Non-pigmented ciliary epithelial cell (primary cell): ENCODE data around the gene SSTR3.

ENCODE experiments used
- DNase-seq: peaks from one replicate; pipeline ENCODE4 v3.0.0-alpha.2; 2010; ENCODE audit warnings: low read depth

Gene SSTR3

DNA sequence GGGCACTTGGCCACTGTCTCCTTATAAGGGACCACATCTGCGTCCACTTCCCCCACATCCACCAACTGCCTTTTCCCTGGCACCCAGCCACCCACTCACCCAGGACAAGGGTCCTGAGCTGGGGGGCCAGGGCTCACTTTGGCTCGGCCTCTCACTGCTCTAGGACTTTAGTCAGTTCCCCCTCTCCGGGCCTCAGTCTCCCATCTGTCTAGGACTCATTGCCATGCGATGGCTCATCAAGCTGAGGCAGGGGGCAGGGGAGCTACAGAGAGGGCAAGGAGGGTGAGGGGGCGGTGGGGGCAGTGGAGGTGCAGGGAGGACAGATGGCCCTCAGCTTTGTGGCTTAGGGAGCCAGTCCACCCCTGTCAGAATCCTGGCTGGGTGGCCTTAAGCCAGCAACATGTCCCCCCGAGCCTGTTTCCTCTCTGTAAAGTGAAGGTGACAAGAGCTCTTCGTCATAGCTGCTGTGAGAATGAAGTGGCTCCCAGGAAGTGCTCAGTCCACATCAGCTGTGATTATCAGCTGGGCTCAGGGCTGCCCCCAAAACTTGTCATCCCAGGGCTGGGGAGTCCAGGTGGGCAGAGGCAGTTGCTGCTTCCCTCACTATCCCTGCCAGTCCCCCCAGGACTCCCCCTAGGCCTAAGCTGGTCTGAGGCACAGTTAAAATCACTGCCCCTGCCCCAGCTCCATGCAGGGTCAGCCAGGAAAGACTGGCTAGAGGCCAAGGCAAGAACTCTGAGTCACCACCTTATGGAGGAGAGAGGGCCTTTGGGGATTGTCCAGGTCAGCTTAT is 16.9 kb upstream of the SSTR3 start:
- peak; percentile 24 for DNase-seq

DNA sequence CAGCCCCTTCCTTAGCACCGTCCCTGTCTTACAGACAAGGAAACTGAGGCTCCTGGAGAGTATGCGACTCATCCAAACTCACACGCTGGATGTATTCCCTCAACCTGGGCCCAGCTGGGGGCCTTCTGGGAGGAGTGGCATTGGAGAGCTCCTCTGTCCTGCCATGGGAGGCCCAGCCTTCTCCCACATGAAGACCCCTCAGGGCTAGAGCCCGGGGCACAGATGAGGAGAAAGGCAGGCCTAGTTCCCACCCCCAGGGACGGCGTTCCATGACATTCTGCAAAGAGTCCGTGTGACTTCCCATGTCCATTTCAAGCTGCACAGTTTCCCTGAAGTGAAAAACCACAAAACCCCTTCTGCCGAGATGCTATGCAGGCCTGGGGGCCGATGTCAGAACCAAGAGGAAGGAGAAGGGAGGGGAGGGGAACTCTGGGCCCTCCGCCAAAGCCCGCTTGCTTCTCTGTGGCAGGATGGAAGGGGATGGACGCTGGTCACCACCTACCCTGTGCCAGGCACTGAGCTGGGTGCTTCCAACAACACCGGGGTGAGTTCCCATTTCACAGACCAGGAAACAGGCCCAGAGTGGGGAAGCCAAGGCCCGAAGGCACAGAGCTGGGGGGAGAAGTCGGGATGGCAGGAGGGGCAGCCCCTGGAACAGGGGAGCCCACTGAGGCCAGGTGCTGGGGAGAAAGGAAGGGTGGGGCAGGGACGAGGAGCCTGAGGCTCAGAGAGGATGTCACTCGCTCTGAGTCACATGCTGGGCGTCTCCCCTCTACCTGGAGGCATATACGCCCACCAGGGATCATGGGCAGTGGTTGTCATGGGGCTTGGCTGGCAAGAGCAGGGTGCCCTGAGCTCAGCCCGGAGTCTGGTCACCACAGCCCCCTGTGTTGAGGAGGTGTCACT is 16.1 kb upstream of the SSTR3 start:
- DNase-seq = no peak

DNA sequence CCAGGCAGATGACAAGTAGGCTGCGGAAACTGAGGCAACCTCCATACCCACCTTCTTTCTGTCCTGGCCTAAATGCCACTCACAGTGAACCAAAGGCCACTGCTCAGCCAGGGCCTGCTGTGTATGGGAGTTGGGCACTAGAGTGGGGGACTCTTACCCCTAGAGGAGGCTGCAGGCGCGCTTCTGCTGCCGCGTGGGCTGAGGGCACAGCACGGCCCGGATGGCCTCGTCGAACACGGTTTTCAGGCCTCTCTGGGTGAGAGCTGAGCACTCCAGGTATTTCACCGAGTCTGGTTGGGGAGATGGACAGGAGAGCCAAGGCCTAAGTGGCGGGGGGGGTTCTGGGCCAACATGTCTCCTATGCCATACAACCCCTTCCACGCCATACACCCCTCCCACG is 14.2 kb upstream of the SSTR3 start:
- no peak for DNase-seq

DNA sequence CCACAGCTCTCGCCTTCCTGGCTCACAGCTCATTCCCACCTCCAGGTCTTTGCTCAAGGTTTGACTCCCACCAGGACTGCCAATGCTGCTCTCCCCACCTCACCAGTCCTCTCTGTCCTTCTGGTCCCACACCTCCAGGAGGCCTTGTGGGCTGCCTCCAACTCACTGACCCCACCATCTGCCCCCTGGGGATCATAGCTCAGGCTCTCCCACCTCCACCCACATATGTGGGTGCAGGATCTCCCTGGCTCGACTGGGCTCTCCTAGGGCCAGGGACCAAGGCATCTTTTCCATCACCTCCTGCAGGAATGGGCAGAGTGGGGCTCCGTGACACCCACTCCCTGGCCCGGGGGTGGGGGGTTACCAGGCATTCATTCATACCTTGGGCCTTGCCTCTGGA is 13.8 kb upstream of the SSTR3 start:
- DNase-seq = no peak

- no peak for DNase-seq
Observed at GRCh38 chr22:37225481-37225880, 13.2 kb upstream of the SSTR3 start.

GRCh38 chr22:37224757-37225420 is 12.6 kb upstream of the SSTR3 start:
- DNase-seq = no peak

GRCh38 chr22:37223965-37224551 is 11.8 kb upstream of the SSTR3 start:
- no peak for DNase-seq

GRCh38 chr22:37222440-37222971 is 10.2 kb upstream of the SSTR3 start:
- no peak for DNase-seq

DNA sequence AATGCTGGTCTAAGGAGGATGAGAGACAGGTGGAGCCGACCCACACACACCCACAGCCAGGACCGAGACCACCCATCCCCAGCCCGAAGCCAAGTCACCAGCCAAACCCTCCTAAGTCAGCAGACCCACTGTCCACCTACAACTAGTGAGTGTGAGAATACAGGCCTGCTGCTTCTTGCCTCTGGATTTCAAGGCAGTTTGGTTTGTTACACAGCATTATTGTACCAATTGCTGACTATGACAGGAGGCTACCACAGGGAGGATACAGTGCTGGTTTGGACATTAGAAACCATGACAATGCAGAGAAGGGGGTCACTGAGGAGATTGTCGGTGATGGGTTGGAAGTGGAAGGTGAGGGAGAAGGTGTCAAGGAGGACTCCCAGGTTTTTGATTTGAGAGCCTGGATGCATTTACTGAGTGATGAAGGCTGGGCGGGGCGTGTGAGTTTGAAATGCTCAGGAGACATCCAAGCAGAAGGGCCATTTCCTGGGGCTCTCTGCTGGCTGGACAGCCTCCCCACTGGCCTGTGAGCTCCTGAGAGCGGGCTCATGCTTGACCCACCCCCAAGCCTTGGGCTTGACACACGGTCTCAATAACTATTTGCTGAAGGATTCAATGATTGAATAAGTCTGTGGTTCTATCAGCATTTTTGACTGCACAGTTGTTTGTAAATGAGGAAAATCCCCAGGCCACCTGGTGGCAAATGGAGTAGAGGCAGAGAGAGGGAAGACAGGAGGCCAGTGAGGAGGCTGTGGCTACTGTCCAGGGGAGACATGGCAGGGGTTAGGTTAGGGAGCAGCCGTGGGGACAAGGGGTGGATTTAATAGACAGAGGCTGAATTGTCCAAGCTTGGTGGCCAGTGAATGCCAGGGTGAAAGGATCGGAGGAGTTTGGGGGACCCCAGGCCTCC is 9.4 kb upstream of the SSTR3 start:
- no peak for DNase-seq

DNA sequence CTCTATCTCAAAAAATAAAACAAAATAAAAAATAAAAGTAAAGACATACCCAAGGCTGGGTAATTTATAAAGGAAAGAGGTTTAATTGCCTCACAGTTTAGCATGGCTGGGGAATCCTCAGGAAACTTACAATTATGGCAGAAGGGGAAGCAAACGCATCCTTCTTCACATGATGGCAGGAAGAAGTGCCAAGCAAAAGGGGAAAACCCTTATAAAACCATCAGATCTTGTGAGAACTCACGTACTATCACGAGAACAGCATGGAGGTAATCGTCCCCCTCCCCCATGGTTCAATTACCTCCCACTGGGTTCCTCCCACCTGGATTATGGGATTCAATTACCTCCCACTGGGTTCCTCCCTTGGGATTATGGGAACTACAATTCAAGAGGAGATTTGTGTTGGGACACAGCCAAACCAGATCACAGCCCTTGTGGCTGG is 8.3 kb upstream of the SSTR3 start:
- no peak for DNase-seq

- DNase-seq = no peak
Observed at GRCh38 chr22:37219533-37219932, 7.3 kb upstream of the SSTR3 start.

DNA sequence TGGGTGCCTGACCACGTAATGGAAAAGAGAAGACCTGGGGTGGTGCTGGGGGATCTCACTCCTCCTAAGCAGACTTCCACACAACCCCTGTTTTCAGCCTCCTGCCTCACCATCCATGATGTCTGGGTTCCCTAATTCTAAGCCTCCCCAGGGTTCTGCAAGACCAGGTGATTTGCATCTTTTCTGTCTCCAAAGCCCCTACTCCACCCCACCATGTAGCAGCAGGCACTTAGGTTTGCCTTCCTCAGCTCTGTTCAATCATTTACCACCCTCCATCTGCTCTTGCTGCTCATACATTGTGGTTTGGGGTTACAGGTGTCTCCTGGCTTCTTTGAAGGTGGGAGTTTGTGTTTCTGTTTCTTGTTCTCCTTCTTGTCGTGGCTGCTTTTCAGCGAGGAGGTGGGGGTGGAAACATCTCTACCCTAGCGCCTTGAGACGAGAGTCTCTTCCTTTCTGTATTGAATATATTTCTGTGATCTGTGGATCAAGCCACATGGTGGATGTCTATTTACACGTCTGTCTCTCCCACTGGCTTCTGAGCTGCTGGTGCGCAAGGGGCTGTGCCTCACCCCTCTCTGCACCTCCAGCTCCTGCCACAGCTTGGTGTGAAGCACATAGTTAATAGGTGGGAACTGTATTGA is 6.6 kb upstream of the SSTR3 start:
- DNase-seq = no peak

DNA sequence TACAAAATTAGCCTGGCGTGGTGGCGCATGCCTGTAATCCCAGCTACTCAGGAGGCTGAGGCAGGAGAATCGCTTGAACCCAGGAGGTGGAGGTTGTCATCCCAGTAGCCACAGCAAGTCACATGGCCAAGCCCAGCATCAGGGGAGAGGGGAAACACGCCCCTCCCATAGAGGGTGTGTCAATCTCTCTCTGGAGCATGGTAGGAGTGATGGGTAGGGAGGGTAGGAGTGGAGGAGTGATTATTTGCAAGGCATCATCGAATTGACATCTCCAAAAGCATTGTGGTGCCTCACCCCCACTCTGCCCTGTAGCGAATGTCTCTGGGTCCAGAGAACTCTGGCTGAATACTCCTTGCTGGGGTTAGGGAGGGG is 6.1 kb upstream of the SSTR3 start:
- DNase-seq = no peak

GRCh38 chr22:37215890-37216289 is 3.6 kb upstream of the SSTR3 start:
- no peak for DNase-seq

- no peak for DNase-seq
Observed at GRCh38 chr22:37214731-37215030, 2.4 kb upstream of the SSTR3 start.

- no peak for DNase-seq
Observed at GRCh38 chr22:37213941-37214730, 1.9 kb upstream of the SSTR3 start.

DNA sequence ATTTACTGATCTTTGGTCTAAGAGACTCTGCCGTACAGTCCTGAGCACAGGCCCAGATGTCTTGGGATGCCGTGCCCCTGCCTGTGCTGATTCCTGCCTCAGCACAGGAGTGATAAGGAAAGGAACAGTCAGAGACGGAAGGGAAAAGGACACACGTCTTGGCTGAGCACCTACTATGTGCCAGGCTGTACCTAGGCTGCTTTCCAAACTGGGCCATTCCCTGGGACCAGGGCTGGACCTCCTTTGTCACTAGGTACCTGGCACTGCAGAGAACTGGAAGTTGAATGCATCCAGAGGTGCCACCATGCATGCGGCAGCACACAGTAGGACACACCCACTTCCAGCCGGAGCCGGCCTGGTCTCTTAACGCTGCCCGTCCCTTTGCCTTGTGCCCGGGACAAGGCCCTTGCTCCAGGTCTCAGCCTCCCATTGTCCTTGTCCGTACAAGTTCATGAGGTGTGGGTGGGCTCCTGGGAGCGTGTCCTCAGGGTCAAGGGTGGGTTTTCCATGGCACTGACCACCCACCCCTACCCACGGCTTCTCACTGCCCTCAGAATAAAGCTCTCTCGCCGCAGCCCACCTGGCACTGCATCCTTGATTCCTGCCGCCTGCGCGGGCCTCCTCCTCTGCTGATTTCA is 1.1 kb upstream of the SSTR3 start:
- DNase-seq = no peak

DNA sequence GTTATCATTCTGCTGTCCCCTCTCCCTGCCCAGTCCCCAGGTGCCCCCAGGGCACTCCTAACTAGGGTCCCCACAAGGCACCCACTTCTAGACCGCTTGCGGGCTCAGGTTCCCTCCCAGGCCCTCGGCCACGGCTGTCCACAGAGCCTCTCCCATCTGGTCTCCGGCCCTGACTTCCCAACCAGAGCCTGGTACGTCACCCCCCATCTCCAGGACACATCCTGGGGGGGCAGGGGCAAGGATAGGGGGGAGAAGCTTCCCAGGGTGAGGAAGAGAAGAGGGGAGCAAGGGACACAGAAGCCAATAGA is 457 bp downstream of the SSTR3 start:
- DNase-seq = no peak

- no peak for DNase-seq
Observed at GRCh38 chr22:37211075-37211865, 1.0 kb downstream of the SSTR3 start.
